Pulmonary artery endothelial cell (primary cell): ENCODE measurements around the gene SHROOM1. TPM values are rescaled to one million over a fixed set of nuclear protein-coding genes. Genes with fewer than 3 reads are reported as not detected.
"Not testable (repeated sequence)": the region's sequence is repeated elsewhere in the genome, so short reads cannot be mapped to it uniquely, and the experiment has no call there.

ENCODE experiments used
- DNase-seq: peaks from one replicate; pipeline ENCODE4 v3.0.0-alpha.2; 2011; ENCODE audit warnings: low read depth, low spot score
- total RNA-seq: library from RNA; depleted of rRNA; stranded (reverse); fragments of >200 nt; gene quantifications from 2 replicates; pipeline ENCODE4 v1.2.3, GENCODE V29; 2014

Gene SHROOM1
- total RNA-seq, 1 donor from 2014 or later: 4.6 TPM

DNA sequence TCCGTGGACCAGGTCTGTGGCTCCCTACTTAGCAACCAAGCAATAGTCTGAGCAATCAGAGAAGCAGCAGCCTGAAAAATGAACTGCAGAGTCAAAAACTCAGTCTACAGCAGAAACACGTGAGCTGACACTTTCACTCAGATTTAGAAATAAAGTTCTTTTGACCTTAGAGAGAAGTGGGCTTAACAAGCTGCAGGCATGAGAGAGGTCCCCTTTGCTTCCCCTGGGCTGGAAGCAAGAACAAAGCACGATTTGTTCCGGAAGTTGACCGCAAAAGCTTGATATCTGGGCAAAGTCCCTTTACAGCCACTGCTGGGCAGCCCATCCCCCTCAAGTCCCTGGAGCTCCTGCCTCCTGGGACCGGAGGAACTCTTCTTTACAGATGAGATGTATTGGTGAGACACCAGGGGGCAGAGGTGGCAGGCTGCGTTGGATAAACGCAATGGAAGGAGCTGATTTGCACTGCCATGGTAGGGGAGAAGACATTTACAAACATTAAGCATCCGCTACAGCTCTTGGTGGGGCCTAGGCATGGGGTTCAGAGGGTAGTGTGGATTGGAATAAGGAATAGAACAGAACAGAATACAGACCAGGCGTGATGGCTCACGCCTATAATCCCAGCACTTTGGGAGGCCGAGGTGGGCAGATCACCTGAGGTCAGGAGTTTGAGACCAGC, 23.1 kb downstream of the SHROOM1 start:
- no peak for DNase-seq

DNA sequence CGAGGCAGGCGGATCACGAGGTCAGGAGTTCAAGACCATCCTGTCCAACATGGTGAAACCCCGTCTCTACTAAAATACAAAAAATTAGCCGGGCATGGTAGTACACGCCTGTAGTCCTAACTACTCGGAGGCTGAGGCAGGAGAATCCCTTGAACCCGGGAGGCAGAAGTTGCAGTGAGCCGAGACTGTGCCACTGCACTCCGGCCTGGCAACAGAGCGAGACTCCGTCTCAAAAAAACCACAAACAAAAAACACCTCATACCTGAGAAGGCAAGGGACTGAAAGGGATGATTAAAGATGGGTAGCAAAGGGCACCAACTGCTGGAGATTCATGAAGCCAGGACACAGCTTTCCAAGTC, 23.7 kb downstream of the SHROOM1 start:
- DNase-seq: not testable (repeated sequence)

- not testable (repeated sequence) for DNase-seq
Measured at GRCh38 chr5:132805872-132806271, 24.6 kb downstream of the SHROOM1 start.

GRCh38 chr5:132804219-132804618, 26.2 kb downstream of the SHROOM1 start:
- not testable (repeated sequence) for DNase-seq

DNA sequence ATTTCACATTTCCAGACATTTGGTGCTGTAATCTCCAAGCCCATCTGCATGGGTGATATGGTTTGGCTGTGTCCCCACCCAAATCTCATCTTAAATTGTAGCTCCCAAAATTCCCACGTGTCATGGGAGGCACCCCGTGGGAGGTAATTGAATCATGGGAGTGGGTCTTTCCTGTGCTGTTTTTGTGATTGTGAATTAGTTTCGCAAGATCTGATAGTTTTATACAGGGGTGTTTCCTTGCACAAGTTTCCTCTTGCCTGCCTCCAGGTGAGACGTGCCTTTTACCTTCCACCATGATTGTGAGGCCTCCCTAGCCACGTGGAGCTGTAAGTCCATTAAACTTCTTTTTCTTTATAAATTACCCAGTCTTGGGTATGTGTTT, 27.8 kb downstream of the SHROOM1 start:
- DNase-seq: not testable (repeated sequence)

- no peak for DNase-seq
Measured at GRCh38 chr5:132802044-132802684, 28.3 kb downstream of the SHROOM1 start.

DNA sequence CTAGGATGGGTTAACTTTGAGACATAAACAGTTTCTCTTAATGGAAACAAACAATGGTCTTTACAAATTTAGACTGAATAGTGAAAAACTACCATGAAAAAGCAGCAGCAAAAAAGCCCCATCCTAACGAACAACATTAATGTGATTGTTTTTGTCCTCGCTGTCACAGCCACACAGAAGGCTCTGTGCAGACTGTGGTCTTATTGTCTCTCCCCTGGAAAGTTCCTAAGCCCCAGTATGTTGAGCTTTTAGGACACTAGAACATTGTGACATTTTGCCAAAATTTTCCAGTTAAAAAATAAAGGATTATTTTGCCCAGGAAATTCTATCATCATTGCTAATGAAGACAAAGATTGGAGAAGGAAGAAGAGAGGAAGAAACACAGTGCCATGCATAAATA, 29.9 kb downstream of the SHROOM1 start:
- no peak for DNase-seq

GRCh38 chr5:132799392-132799791, 31.1 kb downstream of the SHROOM1 start:
- DNase-seq: no peak

DNA sequence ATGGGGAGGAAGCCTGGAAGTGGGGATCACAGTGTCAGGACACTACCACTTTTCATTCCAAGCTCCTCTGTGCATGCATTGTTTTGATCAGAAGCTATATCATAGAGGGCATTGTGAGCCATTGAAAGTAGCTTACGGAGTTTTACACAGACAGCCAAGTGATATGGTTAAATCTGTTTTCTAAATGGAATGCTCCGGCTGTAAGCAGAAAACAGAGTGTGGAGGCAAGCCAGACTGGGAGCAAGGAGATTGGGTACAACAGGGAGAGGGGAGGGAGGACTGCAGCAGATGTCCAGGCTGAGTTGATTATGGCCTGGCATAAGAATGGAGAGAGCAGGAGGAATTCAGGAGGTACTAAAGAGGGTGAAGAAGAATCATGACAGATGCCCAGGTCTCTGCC, 32.8 kb downstream of the SHROOM1 start:
- no peak for DNase-seq

DNA sequence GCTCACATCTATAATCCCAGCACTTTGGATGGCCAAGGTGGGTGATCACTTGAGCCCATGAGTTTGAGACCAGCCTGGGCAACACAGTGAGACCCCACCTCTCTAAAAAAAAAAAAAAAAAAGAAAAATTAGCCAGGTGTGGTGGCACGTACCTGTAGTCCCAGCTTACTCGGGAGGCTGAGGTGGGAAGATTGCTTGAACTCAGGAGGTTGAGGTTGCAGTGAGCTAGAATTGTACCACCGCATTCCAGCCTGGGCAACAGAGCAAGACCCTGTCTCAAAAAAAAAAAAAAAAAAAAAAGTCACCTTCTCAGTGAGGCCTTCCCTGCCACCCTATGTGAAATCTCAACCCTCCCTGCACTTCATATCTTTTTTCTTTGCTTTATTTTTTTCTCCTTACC, 39.4 kb downstream of the SHROOM1 start:
- no peak for DNase-seq

- DNase-seq: no peak
Measured at GRCh38 chr5:132790201-132790865, 40.1 kb downstream of the SHROOM1 start.

- DNase-seq: no peak
Measured at GRCh38 chr5:132788990-132789886, 41.2 kb downstream of the SHROOM1 start.

GRCh38 chr5:132788508-132788907, 41.9 kb downstream of the SHROOM1 start:
- no peak for DNase-seq

DNA sequence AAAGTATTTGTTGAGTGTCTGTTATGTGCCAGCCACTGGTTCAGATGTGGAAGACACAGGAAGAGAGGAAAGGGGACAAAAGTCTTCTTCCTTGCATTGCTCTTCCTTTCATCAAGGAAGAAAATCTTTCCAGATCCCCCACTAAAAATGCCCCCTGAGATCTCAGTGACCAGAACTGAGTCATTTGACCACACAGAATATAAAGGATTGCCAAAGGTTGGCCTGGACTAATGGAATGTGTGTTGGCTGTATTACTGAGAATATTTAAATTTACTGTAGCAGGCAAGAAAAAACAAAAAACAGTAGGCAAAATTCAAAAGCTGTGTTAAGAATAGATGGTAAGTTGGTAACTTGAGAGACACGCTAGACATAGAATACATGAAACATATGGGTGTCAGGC, 43.4 kb downstream of the SHROOM1 start:
- no peak for DNase-seq

DNA sequence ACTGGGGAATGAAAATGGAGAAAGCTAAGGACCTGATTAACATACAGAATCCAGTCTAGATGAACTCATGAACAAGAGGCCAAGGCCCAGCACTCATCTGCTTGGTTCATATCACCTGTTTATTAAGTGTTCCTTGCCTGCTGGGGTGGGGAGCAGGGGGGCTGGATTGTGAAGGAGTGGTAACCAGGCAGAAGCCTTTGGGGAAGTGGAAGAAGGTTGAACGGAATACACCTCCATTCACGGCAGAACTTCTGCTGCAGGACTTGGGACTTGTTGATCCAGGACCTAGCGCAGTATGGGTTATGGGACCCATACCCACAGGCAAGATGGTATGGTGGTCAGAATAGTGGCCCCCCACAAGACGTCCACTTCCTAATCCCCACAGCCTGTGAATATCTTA, 44.6 kb downstream of the SHROOM1 start:
- no peak for DNase-seq

DNA sequence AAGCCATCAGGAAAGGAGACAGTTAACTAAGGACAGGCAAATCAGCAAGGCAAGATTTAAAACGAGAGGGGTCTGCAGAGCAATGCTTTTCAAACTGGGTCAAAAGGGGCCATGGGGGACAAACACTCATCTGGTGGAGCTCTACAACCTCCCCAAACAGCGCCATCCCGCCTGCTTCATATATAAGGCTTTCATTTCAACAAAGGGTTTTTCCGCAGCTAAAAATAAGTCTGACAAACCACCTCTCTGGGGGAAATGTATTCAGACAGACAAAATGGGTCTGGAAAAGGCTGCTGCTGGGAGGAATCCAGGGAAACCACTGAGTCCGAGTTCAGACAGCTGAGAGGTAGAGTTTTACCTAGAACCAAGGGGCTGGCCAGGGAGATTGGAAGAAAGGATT, 45.1 kb downstream of the SHROOM1 start:
- no peak for DNase-seq

- peak; percentile 47 for DNase-seq
Measured at GRCh38 chr5:132782101-132782500, 48.3 kb downstream of the SHROOM1 start.

DNA sequence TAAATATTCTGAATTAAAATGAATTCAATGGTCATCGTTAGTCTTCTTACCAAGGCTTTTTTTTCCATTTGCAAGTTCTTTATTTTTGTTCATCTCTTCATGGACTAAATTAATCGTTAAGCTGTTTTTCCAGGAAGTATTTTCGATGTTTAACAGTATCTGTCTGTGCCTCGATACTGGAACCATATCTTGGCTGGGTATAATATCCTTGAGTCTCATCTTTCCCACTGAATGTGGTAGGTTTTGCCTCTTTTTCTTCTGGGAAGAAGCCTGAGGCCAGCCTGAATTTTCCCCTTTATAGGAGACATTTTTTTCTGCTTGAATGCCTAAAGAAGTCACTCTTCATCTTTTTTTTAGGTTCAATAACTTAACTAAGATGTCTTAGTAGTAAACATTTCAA, 49.4 kb downstream of the SHROOM1 start:
- no peak for DNase-seq

- no peak for DNase-seq
Measured at GRCh38 chr5:132780577-132780976, 49.9 kb downstream of the SHROOM1 start.

GRCh38 chr5:132779961-132780360, 50.5 kb downstream of the SHROOM1 start:
- DNase-seq: no peak

GRCh38 chr5:132778856-132779255, 51.6 kb downstream of the SHROOM1 start:
- DNase-seq: no peak

DNA sequence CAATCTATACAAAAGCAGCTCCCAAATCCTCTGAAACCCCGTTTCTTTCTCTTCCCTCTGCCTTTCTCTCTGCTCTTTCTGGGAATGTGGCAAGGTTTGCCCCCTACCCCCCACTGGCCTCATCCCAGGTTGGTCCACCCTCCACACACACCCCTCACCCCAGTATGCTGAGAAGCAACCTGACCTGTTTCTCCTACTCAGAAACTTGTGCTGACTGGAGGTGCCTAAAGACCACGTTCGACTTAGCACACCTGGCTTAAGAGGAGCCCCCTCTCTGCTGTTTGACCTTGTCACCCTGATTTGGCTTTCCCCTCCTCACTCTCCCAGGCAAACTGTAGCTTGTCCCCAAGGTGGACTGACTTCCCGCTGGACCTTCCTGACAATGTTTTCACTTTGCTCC, 52.3 kb downstream of the SHROOM1 start:
- DNase-seq: no peak
